IMR-90 (cell line): ENCODE measurements around the gene SLC6A6. TPM values are rescaled to one million over a fixed set of nuclear protein-coding genes. Genes with fewer than 3 reads are reported as not detected.

Source experiments
- ATAC-seq: fragments of 200-7000 bp; cut with Tn5 transposase; 2 replicates; pipeline ENCODE4 v1.9.1; 2020; ENCODE audit warnings: low read depth, mild to moderate bottlenecking, moderate library complexity
- BruUV-seq: library from RNA; stranded (reverse); fragments of 400-500 nt; replicated peaks from 2 replicates; lab custom pipeline; 2021; lab: Mats Ljungman, UMichigan
- CTCF ChIA-PET: fragments of 300-600 bp; formaldehyde crosslinking; extraction: SDS; loops from one replicate; lab custom pipeline; 2021; ENCODE audit warnings: antibody characterized with exemption; lab: Yijun Ruan, JAX
- POLR2A ChIA-PET: fragments of 300-600 bp; sonication (Branson Sonifier 250); formaldehyde crosslinking; loops from one replicate; lab custom pipeline; 2022; ENCODE audit warnings: antibody characterized with exemption; ENCODE audit not compliant: unreplicated experiment; lab: Charles Lee
- DNase-seq: peaks from one replicate; pipeline ENCODE4 v3.0.0; 2013
- H2AFZ ChIP-seq: replicated peaks from 2 replicates; pipeline ENCODE3; 2013; ENCODE audit warnings: low read length, mild to moderate bottlenecking; ENCODE audit not compliant: poor library complexity
- H2AK5ac ChIP-seq: 2 replicates; pipeline ENCODE4 v1.6.1; 2013; ENCODE audit warnings: low read depth, low read length, inconsistent platforms
- H2AK9ac ChIP-seq: replicated peaks from 2 replicates; pipeline ENCODE3; 2013; ENCODE audit warnings: mild to moderate bottlenecking, low read depth, low read length, moderate library complexity; ENCODE audit not compliant: poor library complexity
- H2BK120ac ChIP-seq: 2 replicates; pipeline ENCODE4 v1.6.1; 2013; ENCODE audit warnings: low read depth, low read length, inconsistent platforms
- H2BK15ac ChIP-seq: 3 replicates; pipeline ENCODE4 v1.6.1; 2013; ENCODE audit warnings: low read depth, low read length, inconsistent platforms
- H2BK20ac ChIP-seq: 2 replicates; pipeline ENCODE4 v1.6.1; 2013; ENCODE audit warnings: low read depth, mild to moderate bottlenecking, inconsistent platforms, low read length, moderate library complexity
- H2BK5ac ChIP-seq: 2 replicates; pipeline ENCODE4 v1.6.1; 2013; ENCODE audit warnings: mild to moderate bottlenecking, low read depth, low read length, inconsistent platforms; ENCODE audit not compliant: poor library complexity, severe bottlenecking
- H3K14ac ChIP-seq: replicated peaks from 2 replicates; pipeline ENCODE4 v1.6.1; 2013; ENCODE audit warnings: low read depth, low read length, inconsistent platforms
- H3K18ac ChIP-seq: 2 replicates; pipeline ENCODE4 v1.6.1; 2013; ENCODE audit warnings: low read depth, low read length, control low read depth
- H3K23ac ChIP-seq: 2 replicates; pipeline ENCODE4 v1.6.1; 2013; ENCODE audit warnings: low read depth, low read length, inconsistent platforms
- H3K27ac ChIP-seq: 2 replicates; pipeline ENCODE4 v1.5.1; 2013; ENCODE audit warnings: mild to moderate bottlenecking, control low read depth, low read length; ENCODE audit not compliant: insufficient read depth
- H3K27me3 ChIP-seq: 2 replicates; pipeline ENCODE4 v1.6.1; 2013; ENCODE audit warnings: low read length; ENCODE audit not compliant: control insufficient read depth, insufficient read depth
- H3K36me3 ChIP-seq: 2 replicates; pipeline ENCODE4 v1.6.1; 2013; ENCODE audit warnings: low read length, mixed read lengths; ENCODE audit not compliant: control insufficient read depth, insufficient read depth
- H3K4ac ChIP-seq: 2 replicates; pipeline ENCODE4 v1.6.1; 2013; ENCODE audit warnings: low read depth, low read length, inconsistent platforms
- H3K4me1 ChIP-seq: 2 replicates; pipeline ENCODE4 v1.6.1; 2013; ENCODE audit warnings: low read length, mixed read lengths; ENCODE audit not compliant: control insufficient read depth, insufficient read depth
- H3K4me2 ChIP-seq: 2 replicates; pipeline ENCODE4 v1.6.1; 2013; ENCODE audit warnings: low read depth, mild to moderate bottlenecking, control low read depth, low read length, moderate library complexity
- H3K4me3 ChIP-seq: 2 replicates; pipeline ENCODE4 v1.5.1; 2013; ENCODE audit warnings: low read depth, mild to moderate bottlenecking, control low read depth, low read length, moderate library complexity; ENCODE audit not compliant: insufficient read depth
- H3K56ac ChIP-seq: 2 replicates; pipeline ENCODE4 v1.6.1; 2013; ENCODE audit warnings: low read length, inconsistent platforms; ENCODE audit not compliant: insufficient read depth; ENCODE audit errors: extremely low read depth
- H3K79me1 ChIP-seq, 2 experiments: 2 replicates each; pipeline ENCODE4 v1.6.1; 2013; ENCODE audit warnings: low read length in 2 of 2, inconsistent platforms in 1 of 2, low read depth in 1 of 2
- H3K9ac ChIP-seq: 2 replicates; pipeline ENCODE4 v1.6.1; 2013; ENCODE audit warnings: low read depth, low read length, control low read depth
- H3K9me1 ChIP-seq: 2 replicates; pipeline ENCODE4 v1.6.1; 2013; ENCODE audit warnings: low read length, inconsistent platforms; ENCODE audit not compliant: insufficient read depth
- H3K9me3 ChIP-seq: 2 replicates; pipeline ENCODE4 v1.6.1; 2013; ENCODE audit warnings: low read length; ENCODE audit not compliant: control insufficient read depth, insufficient read depth
- H4K20me1 ChIP-seq: 2 replicates; pipeline ENCODE4 v1.6.1; 2013; ENCODE audit warnings: low read length, inconsistent platforms; ENCODE audit not compliant: insufficient read depth
- H4K5ac ChIP-seq: 2 replicates; pipeline ENCODE4 v1.6.1; 2013; ENCODE audit warnings: mild to moderate bottlenecking, low read depth, low read length, control low read depth
- H4K8ac ChIP-seq, 2 experiments: 2 replicates each; pipeline ENCODE4 v1.6.1; 2013; ENCODE audit warnings: low read depth in 2 of 2, low read length in 2 of 2, control low read depth in 1 of 2, inconsistent platforms in 1 of 2
- H4K91ac ChIP-seq: 2 replicates; pipeline ENCODE4 v1.6.1; 2013; ENCODE audit warnings: low read depth, low read length, inconsistent platforms; ENCODE audit not compliant: insufficient read depth
- BHLHE40 ChIP-seq: fragments of 150-350 bp; IDR thresholded peaks from 2 replicates; pipeline ENCODE4 v1.6.1; 2016; ENCODE audit warnings: mild to moderate bottlenecking, low read depth, low read length
- RAD21 ChIP-seq: IDR thresholded peaks from 2 replicates; pipeline ENCODE4 v1.6.1; 2012; ENCODE audit warnings: low read length, improper control_type of control experiment
- WGBS, 2 experiments: methylation state at CpG; one replicate each; pipeline versions ENCODE4 v1.1.5 to v1.1.7; 2013; ENCODE audit warnings: missing lambda C conversion rate in 2 of 2; ENCODE audit not compliant: insufficient read length in 1 of 2; ENCODE audit errors: extremely low coverage in 2 of 2; 5-methylcytosine and 5-hydroxymethylcytosine counted together
- dilution Hi-C: fragments of 300-500 bp; cut with HindIII; formaldehyde crosslinking; loops from one replicate; pipeline ENCODE4 v1.14.3; 2018; ENCODE audit warnings: low sequenced_read_pairs; ENCODE audit not compliant: unreplicated experiment
- in situ Hi-C: fragments of 300-500 bp; cut with MboI; formaldehyde crosslinking; loops from 3 replicates; pipeline ENCODE4 v1.14.3; 2019; ENCODE audit warnings: low sequenced_read_pairs, inconsistent platforms, mixed read lengths
- intact Hi-C: fragments of 100-400 bp; cut with micrococcal nuclease; formaldehyde crosslinking; loops from 2 replicates; pipeline ENCODE4 v1.10.0; 2022
- polyA plus RNA-seq, 3 experiments: library from polyadenylated mRNA; depleted of rRNA; stranded (reverse); fragments of >200 nt; gene quantifications; 2 replicates each; pipeline ENCODE4 v1.2.3, GENCODE V29; 2012; ENCODE audit warnings: low replicate concordance in 1 of 3
- total RNA-seq: library from RNA; depleted of rRNA; stranded (reverse); fragments of >200 nt; gene quantifications from 2 replicates; pipeline ENCODE4 v1.2.3, GENCODE V29; 2012
- TF ChIP-seq, protein P1 (sequence below): conservative IDR thresholded peaks from 2 replicates; pipeline ENCODE4 v1.5.1; 2012; ENCODE audit warnings: mild to moderate bottlenecking, low read depth, low read length, improper control_type of control experiment

Gene SLC6A6
- total and polyA plus RNA-seq, 2 of the 4 experiments (the other 2 are of a cell fraction) = 29.9 to 39.4 TPM

DNA sequence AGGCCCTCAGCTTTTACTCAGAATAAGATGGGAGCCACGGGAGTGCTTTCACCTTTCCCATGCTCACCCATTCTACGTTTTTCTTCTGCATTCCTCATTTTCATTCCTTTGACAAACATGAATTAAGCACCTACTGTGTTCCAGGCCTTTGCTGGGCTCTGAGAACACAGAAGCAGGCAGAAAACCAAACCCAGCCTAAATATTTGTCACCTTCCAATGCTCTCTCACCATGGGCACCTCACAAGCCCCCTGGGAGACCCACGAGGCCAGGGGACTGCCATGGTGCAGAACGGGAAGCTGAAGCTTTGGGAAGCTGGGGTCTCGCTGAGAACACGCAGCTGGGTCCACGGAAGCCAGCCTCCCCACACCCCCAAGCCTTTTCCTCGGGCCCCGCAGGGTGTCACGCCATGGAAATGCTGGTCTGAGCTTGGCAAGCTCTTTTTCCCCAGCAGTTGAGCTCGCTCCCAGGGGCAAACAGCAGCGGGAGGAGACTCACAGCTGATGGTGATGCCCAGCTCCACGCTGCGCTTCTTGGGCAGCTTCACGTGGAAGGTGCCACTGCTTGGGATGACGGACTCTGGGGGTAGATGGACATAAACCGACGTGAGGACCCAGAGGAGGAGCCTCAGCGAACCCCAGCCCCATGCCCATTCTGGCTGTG lies 110.0 kb downstream of the SLC6A6 start:
- Histone ChIP-seq H3K9ac (no peak overlapping the region), H3K4me3 (no peak overlapping the region), H3K4me2 (no peak overlapping the region), H3K79me1 (no peaks in the 10 kb centered on the region), H3K9me3 (no peaks in the 10 kb centered on the region), H4K20me1 (no peaks in the 10 kb centered on the region), H3K23ac (no peak overlapping the region), H3K56ac (no peak overlapping the region), H2AK5ac (no peak overlapping the region), H3K4ac (no peak overlapping the region), H3K27me3 (peaks cover 18% of the 10 kb centered on the region), H2AFZ (peak overlapping the region; percentile 43), H4K5ac (no peak overlapping the region), H3K9me1 (no peaks in the 10 kb centered on the region), H2AK9ac (no peak overlapping the region), H3K18ac (no peak overlapping the region), H3K14ac (no peak overlapping the region), H2BK5ac (no peak overlapping the region), H2BK20ac (no peak overlapping the region), H3K36me3 (no peaks in the 10 kb centered on the region), H3K27ac (no peak overlapping the region), H3K4me1 (no peaks in the 10 kb centered on the region), H4K8ac (no peak overlapping the region), H4K91ac (no peak overlapping the region), H2BK15ac (no peak overlapping the region), H2BK120ac (no peak overlapping the region)
- in situ Hi-C loops (no loop called here), intact Hi-C loops (no loop called here), dilution Hi-C loops (no loop called here)
- BruUV-seq = no TSS peak
- WGBS, 2 experiments = 74% methylated on average over 5 of the region's 19 CpGs; no CpG with 5 or more reads in 1 of the 2 experiments
- TF ChIP-seq BHLHE40 (no peak), RAD21 (no peak)
- TF ChIP-seq, protein P1, sequence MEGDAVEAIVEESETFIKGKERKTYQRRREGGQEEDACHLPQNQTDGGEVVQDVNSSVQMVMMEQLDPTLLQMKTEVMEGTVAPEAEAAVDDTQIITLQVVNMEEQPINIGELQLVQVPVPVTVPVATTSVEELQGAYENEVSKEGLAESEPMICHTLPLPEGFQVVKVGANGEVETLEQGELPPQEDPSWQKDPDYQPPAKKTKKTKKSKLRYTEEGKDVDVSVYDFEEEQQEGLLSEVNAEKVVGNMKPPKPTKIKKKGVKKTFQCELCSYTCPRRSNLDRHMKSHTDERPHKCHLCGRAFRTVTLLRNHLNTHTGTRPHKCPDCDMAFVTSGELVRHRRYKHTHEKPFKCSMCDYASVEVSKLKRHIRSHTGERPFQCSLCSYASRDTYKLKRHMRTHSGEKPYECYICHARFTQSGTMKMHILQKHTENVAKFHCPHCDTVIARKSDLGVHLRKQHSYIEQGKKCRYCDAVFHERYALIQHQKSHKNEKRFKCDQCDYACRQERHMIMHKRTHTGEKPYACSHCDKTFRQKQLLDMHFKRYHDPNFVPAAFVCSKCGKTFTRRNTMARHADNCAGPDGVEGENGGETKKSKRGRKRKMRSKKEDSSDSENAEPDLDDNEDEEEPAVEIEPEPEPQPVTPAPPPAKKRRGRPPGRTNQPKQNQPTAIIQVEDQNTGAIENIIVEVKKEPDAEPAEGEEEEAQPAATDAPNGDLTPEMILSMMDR = no peak
- ChIA-PET POLR2A (no interaction called here), CTCF (interaction anchor here (1.3 kb wide), 1 partner anchor 37 kb away, joined by 3 read pairs; no protein-coding TSS in a partner anchor)
- DNase-seq (no peak), ATAC-seq (no peak)
